ENCODE data around the gene DUSP22.

DNA sequence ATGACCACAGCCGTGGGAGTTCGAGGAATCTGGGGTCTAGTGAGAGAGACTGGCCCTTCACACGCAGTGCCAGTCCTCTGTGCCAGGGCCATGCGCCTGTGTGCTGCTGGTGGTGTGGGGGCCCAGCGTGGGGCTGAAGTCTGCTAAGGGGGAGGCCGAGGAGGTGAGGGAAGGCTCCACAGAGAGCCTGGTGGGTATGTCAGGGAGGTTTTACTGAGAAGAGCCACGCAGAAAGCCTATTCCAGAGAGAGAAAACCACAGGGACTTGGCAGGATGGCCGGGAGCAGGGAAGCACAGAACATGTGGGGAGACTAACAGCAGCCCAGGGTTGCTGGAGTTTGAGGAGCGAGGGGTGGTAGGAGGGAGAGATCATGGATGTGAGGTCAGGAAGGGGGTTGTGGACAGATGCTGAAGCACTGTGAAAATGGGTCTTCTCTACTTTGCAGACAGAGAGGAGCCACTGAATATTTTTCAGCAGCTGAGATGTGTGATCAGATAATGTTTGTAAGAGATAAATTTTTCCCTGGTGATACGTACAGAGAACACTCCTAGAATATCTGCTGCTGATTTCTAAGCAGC lies 35.3 kb downstream of the DUSP22 start:
- TF ChIP-seq, protein P1, sequence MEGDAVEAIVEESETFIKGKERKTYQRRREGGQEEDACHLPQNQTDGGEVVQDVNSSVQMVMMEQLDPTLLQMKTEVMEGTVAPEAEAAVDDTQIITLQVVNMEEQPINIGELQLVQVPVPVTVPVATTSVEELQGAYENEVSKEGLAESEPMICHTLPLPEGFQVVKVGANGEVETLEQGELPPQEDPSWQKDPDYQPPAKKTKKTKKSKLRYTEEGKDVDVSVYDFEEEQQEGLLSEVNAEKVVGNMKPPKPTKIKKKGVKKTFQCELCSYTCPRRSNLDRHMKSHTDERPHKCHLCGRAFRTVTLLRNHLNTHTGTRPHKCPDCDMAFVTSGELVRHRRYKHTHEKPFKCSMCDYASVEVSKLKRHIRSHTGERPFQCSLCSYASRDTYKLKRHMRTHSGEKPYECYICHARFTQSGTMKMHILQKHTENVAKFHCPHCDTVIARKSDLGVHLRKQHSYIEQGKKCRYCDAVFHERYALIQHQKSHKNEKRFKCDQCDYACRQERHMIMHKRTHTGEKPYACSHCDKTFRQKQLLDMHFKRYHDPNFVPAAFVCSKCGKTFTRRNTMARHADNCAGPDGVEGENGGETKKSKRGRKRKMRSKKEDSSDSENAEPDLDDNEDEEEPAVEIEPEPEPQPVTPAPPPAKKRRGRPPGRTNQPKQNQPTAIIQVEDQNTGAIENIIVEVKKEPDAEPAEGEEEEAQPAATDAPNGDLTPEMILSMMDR (conservative IDR thresholded peaks at IDR 0.05; ENCODE audit: low read depth, low read length): no peak
- no peak for TF ChIP-seq EZH2 (IDR thresholded peaks at IDR 0.05; ENCODE audit: borderline replicate concordance, low read depth, low read length, poor library complexity, severe bottlenecking)
